Femur (tissue), 1 donor: ENCODE measurements around the gene MYL9.

Source experiments
- DNase-seq: peaks from one replicate; pipeline ENCODE4 v3.0.0-alpha.2; 2017

MYL9 gene

DNA sequence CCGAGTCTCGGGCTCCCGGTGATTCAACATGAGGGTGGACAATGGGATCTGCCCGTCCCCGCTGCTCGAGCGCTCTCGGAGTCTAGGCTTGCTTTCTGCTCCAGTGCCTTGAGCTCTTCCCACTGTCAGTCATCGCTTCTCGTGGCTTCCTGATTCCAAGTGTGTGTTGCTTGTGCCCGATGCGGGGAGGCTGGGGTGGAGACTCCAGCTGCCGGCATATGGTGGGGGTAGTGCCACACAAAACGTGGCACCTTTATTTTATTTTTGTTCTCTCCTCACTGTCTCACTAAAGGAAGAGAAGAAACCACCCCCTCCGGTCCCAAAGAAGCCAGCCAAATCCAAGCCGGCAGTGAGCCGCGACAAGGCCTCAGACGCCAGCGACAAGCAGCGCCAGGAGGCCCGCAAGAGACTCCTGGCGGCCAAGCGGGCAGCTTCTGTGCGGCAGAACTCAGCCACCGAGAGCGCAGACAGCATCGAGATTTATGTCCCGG is 14.8 kb upstream of the MYL9 start:
- DNase-seq = no peak

- DNase-seq = no peak
Measured at GRCh38 chr20:36527331-36528125, 13.8 kb upstream of the MYL9 start.

DNA sequence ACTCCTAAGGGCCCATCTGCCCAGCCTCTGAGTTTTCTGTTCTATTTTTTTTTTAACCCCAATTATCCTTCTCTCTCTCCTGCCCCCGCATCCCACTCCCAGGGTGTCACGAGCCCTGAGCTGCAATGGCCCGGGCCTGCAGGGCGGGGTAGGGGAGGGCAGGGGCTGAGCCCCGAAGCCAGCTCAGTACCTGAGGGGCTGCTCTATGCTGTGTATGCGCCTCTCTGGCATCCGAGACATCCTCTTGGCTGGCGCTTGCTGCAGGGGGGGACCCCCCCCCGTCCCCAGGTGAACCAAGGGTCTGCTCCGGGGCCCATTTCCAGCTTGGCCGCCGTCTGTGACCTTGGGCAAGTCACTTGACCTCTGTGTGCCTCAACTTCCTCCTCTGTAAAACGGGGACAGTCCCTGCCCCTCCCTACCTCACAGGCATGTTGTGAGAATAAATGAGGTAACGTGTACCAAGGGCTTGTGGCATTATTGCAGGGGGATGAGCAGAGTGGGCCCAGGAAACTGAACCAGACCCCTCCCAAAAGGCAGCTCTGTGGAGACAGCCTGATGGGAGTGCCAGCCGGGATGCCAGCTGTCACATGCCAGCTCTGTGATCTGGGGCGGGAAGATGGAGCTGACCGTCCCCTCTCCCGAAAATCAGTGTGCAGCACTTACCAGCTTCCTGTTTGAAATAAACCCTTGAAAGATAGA is 13.0 kb upstream of the MYL9 start:
- no peak for DNase-seq

DNA sequence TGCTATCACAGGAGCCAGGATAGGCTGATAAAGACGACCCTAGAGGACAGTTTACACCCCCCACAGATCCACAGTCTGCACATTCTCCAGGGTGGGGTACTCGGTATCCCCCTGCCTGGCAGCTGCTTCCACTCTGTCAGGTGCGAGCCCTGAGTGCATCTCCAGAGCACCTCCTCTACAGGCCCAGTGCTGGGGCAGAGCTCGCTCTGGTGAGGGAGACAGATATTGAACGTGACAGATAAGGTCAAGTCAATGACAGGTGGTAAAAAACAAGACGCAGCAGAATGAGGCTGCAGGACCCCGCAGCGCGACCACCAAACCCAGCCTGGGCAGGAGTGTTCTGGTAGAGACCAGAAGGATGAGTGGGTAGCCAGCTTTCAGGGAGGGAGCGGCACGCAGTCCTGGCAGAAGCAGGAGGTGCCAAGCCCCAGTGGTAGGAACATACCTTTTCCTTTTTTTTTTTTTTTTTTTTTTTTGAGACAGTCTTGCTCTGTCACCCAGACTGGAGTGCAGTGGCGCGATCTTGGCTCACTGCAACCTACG is 12.4 kb upstream of the MYL9 start:
- DNase-seq = no peak

GRCh38 chr20:36532388-36532787 is 8.9 kb upstream of the MYL9 start:
- no peak for DNase-seq

- no peak for DNase-seq
Measured at GRCh38 chr20:36532822-36533221, 8.5 kb upstream of the MYL9 start.

- DNase-seq = no peak
Measured at GRCh38 chr20:36538026-36538722, 3.1 kb upstream of the MYL9 start.

DNA sequence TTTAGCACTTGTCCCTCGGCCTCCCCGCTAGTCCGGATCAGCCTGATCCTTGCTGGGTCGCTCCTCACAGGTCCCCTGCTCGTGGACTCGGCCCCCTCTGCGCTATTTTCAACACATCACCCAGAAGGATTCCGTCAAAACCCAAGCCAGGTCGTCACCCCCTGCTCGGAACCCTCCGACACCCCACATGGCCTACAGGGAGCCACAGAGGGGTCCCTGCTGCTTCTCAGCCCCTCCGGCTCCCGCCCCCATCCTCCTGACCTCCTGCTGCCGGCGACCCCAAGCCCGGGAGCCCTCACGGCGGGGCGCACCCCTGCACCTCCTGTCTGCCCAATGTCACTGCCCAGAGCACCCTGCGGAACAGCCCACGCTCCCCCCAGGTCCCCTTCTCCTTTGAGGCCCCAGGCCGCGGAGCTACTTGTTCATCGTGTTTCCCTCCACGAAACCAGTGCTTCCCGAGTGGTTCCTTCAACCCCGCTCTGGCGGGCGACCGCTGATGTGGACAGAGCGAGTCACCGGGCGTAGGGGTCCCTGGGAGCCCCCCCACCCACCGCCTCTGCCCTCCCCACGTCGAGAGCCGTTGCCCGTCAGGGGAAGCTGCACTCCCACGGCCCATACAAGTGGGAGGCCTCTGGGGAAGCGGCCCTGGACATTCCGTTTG is 638 bp upstream of the MYL9 start:
- peak; percentile 32 for DNase-seq

- peak; percentile 43 for DNase-seq
Measured at GRCh38 chr20:36541768-36542488, 609 bp downstream of the MYL9 start.

DNA sequence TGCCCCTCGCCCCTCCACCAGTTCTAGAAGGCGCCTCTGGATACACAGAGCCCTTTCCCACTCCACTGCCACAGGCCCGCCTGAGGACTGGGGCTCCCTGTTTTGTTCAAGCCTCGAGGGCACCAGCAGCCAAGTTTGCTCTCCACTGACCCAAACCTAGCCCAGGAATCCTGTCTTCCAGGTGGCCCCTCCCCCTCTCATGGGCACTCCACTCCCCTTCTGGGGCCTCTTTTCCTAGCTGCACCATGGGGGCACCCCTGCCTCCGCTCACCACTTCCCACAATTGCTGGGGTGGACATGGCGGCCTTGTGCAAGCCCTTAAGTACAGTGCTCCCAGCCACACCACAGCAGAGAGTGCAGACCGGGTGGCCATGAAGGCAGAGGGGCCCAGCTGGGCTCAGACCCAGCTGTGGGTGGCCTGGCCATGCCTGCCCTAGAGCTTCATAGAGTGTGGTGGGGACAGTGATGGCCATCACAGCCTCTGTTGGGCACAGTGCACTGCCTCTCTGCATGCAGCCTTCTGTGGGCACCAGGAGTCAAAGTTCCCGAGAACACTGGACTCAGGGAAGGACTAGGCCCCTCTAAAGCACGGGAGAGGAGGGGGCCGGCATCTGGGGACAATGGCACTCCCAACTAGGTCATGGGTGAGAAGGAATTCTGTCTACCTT is 1.3 kb downstream of the MYL9 start:
- DNase-seq = peak; percentile 47

DNA sequence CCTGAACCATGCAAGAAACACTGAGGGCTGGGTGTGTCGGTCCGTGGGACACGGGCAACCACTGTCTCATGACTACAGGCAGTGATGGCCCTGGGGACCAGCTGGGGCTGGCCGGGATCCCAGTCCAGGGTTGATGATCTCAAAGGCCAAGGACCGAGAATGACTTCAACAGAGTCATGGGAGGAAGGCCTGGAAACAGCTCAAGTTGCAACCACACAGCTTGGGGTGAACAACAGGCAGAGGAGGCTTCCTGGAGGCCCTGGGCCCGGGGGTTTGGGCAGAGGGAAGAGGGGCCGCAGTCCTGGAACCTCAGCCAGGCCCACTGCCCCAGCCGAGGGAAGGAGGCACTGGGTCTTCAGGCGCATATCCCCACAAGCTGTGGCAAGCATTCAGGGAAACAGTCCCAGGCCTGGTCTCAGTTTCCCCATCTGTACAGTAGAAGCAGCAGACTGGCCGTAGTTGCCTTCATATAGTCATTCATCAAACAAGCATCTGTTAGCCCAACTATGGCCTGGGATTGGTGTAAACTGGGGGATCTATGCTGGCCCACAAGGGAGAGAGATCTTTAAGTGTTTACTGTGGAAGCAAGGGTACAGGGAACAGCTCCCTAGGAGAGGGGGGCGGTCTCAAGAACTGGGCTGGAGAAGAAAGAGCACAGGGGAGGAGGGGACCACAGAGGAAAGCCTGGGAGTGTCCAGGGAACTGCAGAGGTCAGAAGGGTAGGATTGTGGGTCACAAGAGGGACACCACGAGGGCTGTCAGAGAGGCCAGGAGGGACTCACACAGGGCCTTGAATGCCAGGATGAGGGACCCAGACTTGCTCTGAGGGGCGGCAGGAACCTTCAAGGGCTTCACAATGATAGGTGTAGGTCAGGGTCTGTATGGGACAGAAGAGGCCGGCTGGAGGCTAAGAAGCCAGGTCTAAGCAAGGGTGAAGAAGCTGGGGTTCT is 2.1 kb downstream of the MYL9 start:
- DNase-seq = peak; percentile 74

- no peak for DNase-seq
Measured at GRCh38 chr20:36544134-36545018, 3.1 kb downstream of the MYL9 start.

GRCh38 chr20:36546111-36546736 is 4.9 kb downstream of the MYL9 start:
- no peak for DNase-seq

DNA sequence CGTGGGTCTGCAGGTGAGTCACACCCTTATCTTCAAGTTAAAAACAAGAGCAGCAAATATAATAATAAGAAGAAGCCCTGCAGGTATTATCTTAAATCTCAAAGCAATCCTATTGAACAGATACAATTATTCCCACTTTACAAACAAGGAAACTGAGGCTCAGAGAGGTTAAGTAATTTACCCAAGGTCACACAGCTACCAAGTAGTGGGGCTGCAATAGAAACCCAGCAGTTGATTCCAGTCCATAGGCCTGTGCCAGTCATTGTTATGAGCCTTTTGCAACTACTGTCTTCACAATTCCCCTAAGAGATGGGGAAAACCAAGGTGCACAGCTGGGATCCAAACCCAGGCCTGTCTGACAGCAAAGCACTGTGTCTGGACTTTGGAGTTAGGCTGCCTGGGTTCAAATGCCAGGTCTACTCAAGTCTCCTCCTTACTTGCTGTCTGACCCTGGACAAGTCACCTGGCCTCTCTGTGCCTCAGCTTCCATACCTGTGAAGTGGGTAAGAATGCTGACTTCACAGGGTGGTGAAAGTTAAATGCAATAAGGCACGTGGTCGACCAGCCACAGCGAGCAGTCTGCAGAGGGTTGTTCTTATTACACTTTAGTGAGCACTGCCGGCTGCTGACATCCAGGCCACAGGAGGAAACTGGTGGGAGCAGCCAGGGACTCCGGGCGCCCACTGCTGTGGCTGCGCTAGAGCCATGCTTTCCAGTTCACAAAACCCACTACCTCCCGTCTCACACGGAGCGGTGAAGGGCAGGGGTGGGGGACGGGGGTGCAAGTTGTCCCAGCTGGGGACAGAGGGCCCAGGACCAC is 6.1 kb downstream of the MYL9 start:
- DNase-seq = no peak

- no peak for DNase-seq
Measured at GRCh38 chr20:36548006-36548315, 6.6 kb downstream of the MYL9 start.

DNA sequence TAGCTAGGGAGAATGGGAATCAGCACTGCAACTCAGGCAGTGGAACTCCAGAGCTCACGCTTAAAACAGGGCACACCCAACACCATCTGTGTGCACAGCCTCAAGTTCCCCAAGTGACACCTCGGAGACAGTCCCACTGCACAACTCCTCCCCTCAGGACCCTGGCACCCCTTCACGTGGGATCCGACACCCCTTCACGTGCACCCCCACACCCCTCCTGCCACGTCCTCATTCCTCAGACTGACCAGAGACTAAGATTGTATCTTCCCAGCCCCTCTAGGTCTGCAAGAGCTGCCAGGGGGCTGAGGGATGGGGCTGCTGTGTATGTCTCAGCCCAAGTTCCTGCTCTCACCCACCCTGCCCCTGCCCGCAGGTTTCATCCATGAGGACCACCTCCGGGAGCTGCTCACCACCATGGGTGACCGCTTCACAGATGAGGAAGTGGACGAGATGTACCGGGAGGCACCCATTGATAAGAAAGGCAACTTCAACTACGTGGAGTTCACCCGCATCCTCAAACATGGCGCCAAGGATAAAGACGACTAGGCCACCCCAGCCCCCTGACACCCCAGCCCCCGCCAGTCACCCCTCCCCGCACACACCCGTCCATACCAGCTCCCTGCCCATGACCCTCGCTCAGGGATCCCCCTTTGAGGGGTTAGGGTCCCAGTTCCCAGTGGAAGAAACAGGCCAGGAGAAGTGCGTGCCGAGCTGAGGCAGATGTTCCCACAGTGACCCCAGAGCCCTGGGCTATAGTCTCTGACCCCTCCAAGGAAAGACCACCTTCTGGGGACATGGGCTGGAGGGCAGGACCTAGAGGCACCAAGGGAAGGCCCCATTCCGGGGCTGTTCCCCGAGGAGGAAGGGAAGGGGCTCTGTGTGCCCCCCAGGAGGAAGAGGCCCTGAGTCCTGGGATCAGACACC is 7.6 kb downstream of the MYL9 start:
- DNase-seq = no peak

DNA sequence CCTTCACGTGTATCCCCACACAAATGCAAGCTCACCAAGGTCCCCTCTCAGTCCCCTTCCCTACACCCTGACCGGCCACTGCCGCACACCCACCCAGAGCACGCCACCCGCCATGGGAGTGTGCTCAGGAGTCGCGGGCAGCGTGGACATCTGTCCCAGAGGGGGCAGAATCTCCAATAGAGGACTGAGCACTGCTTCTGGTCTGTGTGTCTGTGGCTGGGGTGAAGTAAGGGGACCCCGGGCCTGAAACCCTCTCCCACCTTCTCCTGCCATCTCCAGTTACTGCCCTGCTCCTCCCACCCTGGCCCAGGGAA is 8.3 kb downstream of the MYL9 start:
- no peak for DNase-seq
